IgD-negative memory B cell (primary cell): ENCODE measurements around the gene CLUH. TPM values are rescaled to one million over a fixed set of nuclear protein-coding genes. Genes with fewer than 3 reads are reported as not detected.
"Not testable (repeated sequence)": the region's sequence is repeated elsewhere in the genome, so short reads cannot be mapped to it uniquely, and the experiment has no call there.

Experiments used
- H3K27ac Mint-ChIP-seq, 3 donors: one replicate each; pipeline ENCODE4 v1.8.0; 2020 to 2022; ENCODE audit warnings: mild to moderate bottlenecking in 3 of 3, mixed read lengths in 3 of 3, moderate library complexity in 1 of 3
- H3K27me3 Mint-ChIP-seq: one replicate; pipeline ENCODE4 v1.8.0; 2021; ENCODE audit warnings: mixed read lengths
- H3K36me3 Mint-ChIP-seq: one replicate; pipeline ENCODE4 v1.8.0; 2020; ENCODE audit warnings: mild to moderate bottlenecking, mixed read lengths
- H3K4me1 Mint-ChIP-seq, 3 donors: one replicate each; pipeline ENCODE4 v1.8.0; 2020 to 2022; ENCODE audit warnings: mixed read lengths in 3 of 3, mild to moderate bottlenecking in 1 of 3
- H3K4me3 Mint-ChIP-seq, 4 donors: one replicate each; pipeline ENCODE4 v1.8.0; 2020 to 2022; ENCODE audit warnings: mild to moderate bottlenecking in 4 of 4, mixed read lengths in 4 of 4, moderate library complexity in 3 of 4
- H3K9me3 Mint-ChIP-seq, 3 donors: one replicate each; pipeline ENCODE4 v1.8.0; 2020 to 2021; ENCODE audit warnings: mixed read lengths in 3 of 3, mild to moderate bottlenecking in 1 of 3
- polyA plus RNA-seq: library from polyadenylated mRNA; unstranded; fragments of 300-500 nt; fragmentation: Illumina TruSeq; gene quantifications from one replicate; pipeline ENCODE4 v1.2.3, GENCODE V29; 2021

CLUH gene
- polyA plus RNA-seq, 1 donor from 2014 or later: 19.7 TPM

- Mint-ChIP-seq H3K4me3 (peak overlapping the region in 1 of 4 donors; percentile 65), H3K27ac (no peak overlapping the region), H3K9me3 (no peaks in the 10 kb centered on the region), H3K4me1 (peaks cover 0 to 9% (median 4%) of the 10 kb centered on the region in 3 donors), H3K36me3 (peaks cover 2% of the 10 kb centered on the region), H3K27me3 (no peaks in the 10 kb centered on the region)
Observed at GRCh38 chr17:2701161-2701995, 10.2 kb downstream of the CLUH start.

GRCh38 chr17:2700491-2701141 is 10.9 kb downstream of the CLUH start:
- H3K4me1 Mint-ChIP-seq: peaks cover 0 to 7% (median 3%) of the 10 kb centered on the region in 3 donors
- no peak overlapping the region for H3K27ac Mint-ChIP-seq
- H3K9me3 Mint-ChIP-seq: no peaks in the 10 kb centered on the region
- H3K36me3 Mint-ChIP-seq: peaks cover 2% of the 10 kb centered on the region
- H3K27me3 Mint-ChIP-seq: no peaks in the 10 kb centered on the region
- no peak overlapping the region for H3K4me3 Mint-ChIP-seq

GRCh38 chr17:2700030-2700490 is 11.5 kb downstream of the CLUH start:
- H3K36me3 Mint-ChIP-seq: peaks cover 2% of the 10 kb centered on the region
- no peaks in the 10 kb centered on the region for H3K9me3 Mint-ChIP-seq

DNA sequence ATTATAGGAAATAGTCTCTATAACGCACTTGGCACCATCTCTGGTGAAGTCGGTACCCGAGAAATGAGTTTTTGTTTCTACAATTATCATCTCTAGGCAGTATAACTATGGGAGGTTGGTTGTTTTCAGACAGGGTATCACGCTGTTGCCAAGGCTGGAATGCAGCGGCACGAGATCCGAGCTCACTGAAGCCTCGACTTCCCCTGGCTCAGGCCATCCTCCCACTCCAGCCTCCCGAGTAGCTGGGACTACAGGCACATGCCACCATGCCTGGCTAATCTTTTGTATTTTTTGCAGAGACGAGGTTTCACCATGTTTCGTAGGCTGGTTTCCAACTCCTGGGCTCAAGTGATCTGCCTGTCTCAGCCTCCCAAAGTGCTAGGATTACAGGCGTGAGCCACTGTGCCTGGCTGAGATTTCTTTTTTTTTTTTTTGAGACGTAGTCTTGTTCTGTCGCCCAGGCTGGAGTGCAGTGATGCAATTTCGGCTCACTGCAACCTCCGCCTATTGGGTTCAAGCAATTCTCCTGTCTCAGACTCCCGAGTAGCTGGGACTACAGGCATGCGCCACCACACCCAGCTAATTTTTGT is 12.3 kb downstream of the CLUH start:
- not testable (repeated sequence) for H3K27me3 Mint-ChIP-seq, H3K36me3 Mint-ChIP-seq, H3K4me3 Mint-ChIP-seq, H3K4me1 Mint-ChIP-seq, H3K9me3 Mint-ChIP-seq
- peak overlapping the region in 1 of 3 donors; percentile 19 for H3K27ac Mint-ChIP-seq

More at GRCh38 chr17:2700030-2700490, 11.5 kb downstream of the CLUH start:
- H3K4me3 Mint-ChIP-seq: peak overlapping the region in 1 of 4 donors; percentile 49
- peak overlapping the region in 1 of 3 donors; percentile 19 for H3K27ac Mint-ChIP-seq
- no peaks in the 10 kb centered on the region for H3K27me3 Mint-ChIP-seq
- peaks cover 0 to 2% (median 0%) of the 10 kb centered on the region in 3 donors for H3K4me1 Mint-ChIP-seq

GRCh38 chr17:2697611-2698162 is 13.9 kb downstream of the CLUH start:
- Mint-ChIP-seq H3K36me3 (peaks cover 2% of the 10 kb centered on the region), H3K9me3 (no peaks in the 10 kb centered on the region), H3K27me3 (no peaks in the 10 kb centered on the region), H3K4me1 (peaks cover 0 to 2% (median 0%) of the 10 kb centered on the region in 3 donors), H3K27ac (no peak overlapping the region), H3K4me3 (no peak overlapping the region)

GRCh38 chr17:2695961-2696760 is 15.4 kb downstream of the CLUH start:
- Mint-ChIP-seq H3K9me3 (no peaks in the 10 kb centered on the region), H3K27me3 (no peaks in the 10 kb centered on the region), H3K36me3 (peaks cover 2% of the 10 kb centered on the region), H3K27ac (no peak overlapping the region), H3K4me3 (no peak overlapping the region), H3K4me1 (peaks cover 0 to 2% (median 0%) of the 10 kb centered on the region in 3 donors)

- Mint-ChIP-seq H3K4me1 (peaks cover 0 to 2% (median 0%) of the 10 kb centered on the region in 3 donors), H3K9me3 (no peaks in the 10 kb centered on the region), H3K27me3 (no peaks in the 10 kb centered on the region), H3K4me3 (no peak overlapping the region), H3K27ac (no peak overlapping the region), H3K36me3 (peaks cover 2% of the 10 kb centered on the region)
Observed at GRCh38 chr17:2695243-2695960, 16.2 kb downstream of the CLUH start.

DNA sequence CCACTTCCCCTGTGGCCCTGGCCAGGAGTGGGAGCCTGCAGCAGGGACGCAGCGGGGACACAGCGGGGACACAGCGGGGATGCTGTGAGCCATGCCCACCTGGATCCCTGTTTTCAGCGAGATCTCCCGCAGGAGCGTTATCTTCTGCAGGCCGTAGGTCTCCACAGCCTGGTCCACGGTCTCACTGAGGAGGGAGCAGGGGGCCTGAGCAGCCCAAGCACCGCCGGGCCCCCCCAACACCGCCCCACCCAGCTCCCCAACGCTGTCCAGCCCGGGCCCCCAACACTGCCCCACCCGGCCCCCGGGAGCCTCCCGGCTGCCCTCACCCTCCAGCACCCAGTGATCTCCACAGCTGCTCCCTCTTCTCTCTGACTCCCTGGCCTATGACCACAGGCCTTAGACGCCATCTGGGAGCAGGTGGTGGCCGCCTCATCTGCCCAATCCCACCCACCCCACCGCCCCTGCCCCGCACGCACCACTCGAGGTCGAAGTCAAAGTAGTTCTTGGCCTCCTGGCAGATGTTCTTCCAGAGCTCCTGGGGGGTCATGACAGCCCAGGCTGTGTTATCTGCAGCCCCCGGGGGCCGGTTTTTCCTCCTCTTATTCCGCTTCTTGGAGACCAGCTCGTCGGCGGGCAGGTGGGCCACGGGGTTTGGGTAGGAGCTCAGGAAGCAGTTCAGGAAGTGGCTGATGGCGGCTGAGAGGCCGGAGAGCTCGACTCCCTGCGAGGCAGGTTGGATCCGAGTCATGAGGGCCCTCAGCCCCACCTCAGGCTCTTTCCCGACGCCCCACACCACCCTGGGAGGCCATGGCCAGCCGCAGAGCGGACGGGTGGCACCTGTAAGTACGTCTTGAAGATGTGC is 17.0 kb downstream of the CLUH start:
- Mint-ChIP-seq H3K9me3 (no peaks in the 10 kb centered on the region), H3K4me1 (peaks cover 0 to 2% (median 0%) of the 10 kb centered on the region in 3 donors), H3K36me3 (no peaks in the 10 kb centered on the region), H3K27me3 (no peaks in the 10 kb centered on the region), H3K27ac (no peak overlapping the region), H3K4me3 (no peak overlapping the region)

DNA sequence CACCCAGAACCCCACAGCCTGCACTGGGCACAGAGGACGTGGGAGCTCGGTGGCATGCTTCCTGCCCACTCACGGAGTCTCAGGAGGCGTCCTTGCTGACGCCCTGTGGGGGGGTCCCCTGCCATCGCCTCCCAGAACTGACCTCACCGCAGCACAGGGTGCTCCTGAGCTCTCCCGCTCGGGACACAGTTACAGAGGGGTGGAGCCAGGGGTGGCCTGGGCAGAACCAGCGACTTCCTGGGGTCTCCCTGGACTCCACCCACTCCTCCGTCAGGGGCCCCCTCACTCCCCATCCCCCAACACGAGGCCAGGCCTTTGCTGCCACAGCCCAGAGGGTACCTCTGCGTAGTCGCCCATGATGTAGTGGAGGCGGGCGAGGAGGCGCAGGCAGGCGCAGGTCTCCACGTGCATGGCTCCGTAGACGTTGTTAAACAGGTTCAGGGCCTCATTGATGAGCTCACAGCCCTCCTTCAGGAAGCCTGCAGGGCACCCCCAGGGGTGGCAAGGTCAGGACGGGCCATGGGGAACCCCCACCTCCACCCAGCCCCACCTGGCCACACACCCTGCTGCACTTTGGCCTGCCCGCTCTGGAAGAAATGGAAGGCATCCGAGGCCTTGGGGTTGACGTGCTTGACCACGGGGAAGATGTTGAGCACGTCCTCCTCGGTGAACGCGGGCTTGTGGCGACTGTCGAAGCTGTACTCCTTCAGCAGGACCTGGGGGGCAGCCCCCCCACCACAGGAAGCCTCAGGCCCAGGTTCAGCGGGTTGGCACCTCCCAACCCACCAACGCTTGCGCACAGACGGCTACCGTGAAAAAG is 17.8 kb downstream of the CLUH start:
- Mint-ChIP-seq H3K27me3 (no peaks in the 10 kb centered on the region), H3K4me3 (no peak overlapping the region), H3K36me3 (peaks cover 2% of the 10 kb centered on the region), H3K4me1 (peaks cover 0 to 5% (median 5%) of the 10 kb centered on the region in 3 donors), H3K9me3 (no peaks in the 10 kb centered on the region), H3K27ac (no peak overlapping the region)

DNA sequence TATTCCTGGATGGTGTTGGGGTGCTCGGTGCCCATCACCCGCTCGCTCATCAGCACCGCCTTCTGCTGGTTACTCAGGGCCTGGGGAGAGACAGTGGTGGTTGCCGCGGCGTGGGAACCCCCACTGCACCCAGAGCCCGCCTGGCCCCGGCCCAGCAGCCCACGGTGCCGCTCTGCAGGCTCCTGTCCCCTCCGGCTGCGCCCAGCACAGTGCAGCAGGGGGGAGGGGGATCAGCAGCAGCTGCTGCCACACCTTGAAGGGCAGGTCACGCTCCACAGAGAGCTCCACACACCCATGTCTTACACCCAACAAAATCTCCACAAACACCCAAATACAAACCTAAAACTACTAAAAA is 18.8 kb downstream of the CLUH start:
- Mint-ChIP-seq H3K27me3 (no peaks in the 10 kb centered on the region), H3K4me3 (no peak overlapping the region), H3K9me3 (no peaks in the 10 kb centered on the region), H3K27ac (no peak overlapping the region), H3K4me1 (peaks cover 0 to 9% (median 5%) of the 10 kb centered on the region in 3 donors), H3K36me3 (peaks cover 2% of the 10 kb centered on the region)

DNA sequence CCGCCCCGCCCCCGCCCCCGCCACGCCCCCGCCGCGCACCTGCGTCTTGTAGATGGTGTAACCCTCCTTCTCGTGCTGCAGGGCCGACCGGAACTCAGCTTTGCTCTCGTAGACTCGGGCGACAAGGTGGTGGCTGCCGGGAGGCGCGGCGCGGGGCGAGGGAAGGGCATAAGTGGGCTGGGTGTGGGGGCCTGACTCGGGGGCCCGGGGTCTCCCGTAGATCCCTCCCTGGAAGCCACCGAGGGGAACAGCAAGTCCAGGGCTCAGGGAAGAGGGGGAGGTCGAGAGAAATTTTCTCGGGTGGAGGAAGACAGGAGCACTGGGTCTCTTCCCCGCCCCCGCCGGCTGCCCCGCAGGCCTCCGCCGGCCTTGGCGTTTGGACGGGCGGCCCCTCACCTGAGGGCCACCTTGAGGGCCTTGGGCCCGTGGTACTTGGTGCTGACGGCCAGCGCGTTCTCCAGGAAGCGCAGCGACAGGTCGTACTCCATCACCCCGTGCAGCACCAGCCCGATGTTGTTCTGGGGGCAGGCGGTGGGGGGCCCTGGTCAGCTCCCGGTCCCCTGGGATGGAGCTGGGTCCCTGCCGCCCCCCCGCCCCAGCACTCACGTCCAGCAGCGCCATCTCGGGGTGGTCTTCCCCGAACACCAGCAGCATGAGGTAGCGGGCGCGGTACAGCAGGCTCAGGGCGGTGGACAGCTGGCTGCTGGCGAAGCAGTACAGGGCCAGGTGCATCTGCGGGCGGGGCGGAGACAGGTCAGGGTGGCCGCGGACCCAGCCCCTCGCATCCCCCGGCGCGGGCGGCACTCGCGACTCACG is 19.4 kb downstream of the CLUH start:
- peaks cover 0 to 11% (median 8%) of the 10 kb centered on the region in 3 donors for H3K4me1 Mint-ChIP-seq
- H3K9me3 Mint-ChIP-seq: no peaks in the 10 kb centered on the region
- H3K36me3 Mint-ChIP-seq: peaks cover 2% of the 10 kb centered on the region
- H3K4me3 Mint-ChIP-seq: no peak overlapping the region
- peak overlapping the region in 1 of 3 donors; percentile 76 for H3K27ac Mint-ChIP-seq
- no peaks in the 10 kb centered on the region for H3K27me3 Mint-ChIP-seq
